B cell (primary cell): ENCODE data around the gene LUC7L.

Source experiments
- EZH2 ChIP-seq: IDR thresholded peaks from 2 replicates; pipeline ENCODE4 v1.6.1; 2012; ENCODE audit warnings: borderline replicate concordance, low read depth, mild to moderate bottlenecking, moderate library complexity, low read length; ENCODE audit not compliant: insufficient read depth, poor library complexity, severe bottlenecking
- TF ChIP-seq, protein P1 (sequence below): fragments of 200-600 bp; IDR thresholded peaks from one replicate; pipeline ENCODE4 v1.8.0; 2022; ENCODE audit warnings: antibody characterized with exemption, mild to moderate bottlenecking

DNA sequence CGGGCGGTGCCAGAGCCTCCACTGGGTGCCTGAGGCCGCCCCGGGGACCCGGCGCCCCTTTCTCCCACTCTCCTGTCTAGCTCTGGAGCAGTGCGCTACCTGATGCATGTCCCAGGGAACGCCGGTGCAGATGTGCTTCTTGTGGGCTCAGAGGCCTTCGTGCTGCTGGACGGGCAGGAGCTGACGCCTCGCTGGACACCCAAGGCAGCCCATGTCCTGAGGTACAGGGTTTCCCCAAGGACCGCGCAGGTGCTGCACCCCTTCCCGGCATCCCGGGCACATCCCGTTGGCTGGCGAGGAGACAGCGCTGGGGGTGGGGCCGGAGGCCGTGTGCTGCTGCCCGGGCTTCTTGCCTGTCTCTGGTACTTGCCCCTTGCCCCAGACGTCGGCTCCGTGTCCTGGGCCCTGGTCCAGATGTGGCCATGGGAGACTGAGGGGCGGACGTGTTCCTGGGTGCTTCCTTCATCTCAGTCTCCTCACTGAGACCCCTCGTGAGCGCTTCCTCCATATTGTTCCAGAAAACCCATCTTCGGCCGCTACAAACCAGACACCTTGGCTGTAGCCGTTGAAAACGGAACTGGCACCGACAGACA, 34.0 kb upstream of the LUC7L start:
- TF ChIP-seq, protein P1, sequence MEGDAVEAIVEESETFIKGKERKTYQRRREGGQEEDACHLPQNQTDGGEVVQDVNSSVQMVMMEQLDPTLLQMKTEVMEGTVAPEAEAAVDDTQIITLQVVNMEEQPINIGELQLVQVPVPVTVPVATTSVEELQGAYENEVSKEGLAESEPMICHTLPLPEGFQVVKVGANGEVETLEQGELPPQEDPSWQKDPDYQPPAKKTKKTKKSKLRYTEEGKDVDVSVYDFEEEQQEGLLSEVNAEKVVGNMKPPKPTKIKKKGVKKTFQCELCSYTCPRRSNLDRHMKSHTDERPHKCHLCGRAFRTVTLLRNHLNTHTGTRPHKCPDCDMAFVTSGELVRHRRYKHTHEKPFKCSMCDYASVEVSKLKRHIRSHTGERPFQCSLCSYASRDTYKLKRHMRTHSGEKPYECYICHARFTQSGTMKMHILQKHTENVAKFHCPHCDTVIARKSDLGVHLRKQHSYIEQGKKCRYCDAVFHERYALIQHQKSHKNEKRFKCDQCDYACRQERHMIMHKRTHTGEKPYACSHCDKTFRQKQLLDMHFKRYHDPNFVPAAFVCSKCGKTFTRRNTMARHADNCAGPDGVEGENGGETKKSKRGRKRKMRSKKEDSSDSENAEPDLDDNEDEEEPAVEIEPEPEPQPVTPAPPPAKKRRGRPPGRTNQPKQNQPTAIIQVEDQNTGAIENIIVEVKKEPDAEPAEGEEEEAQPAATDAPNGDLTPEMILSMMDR: no peak
- no peak for TF ChIP-seq EZH2
